NCI-H82 (cell line): ENCODE data around the gene HOXB3.

ENCODE experiments used
- DNase-seq: peaks from one replicate; lab custom pipeline; 2025; lab: John Stamatoyannopoulos, UW

HOXB3 gene

DNA sequence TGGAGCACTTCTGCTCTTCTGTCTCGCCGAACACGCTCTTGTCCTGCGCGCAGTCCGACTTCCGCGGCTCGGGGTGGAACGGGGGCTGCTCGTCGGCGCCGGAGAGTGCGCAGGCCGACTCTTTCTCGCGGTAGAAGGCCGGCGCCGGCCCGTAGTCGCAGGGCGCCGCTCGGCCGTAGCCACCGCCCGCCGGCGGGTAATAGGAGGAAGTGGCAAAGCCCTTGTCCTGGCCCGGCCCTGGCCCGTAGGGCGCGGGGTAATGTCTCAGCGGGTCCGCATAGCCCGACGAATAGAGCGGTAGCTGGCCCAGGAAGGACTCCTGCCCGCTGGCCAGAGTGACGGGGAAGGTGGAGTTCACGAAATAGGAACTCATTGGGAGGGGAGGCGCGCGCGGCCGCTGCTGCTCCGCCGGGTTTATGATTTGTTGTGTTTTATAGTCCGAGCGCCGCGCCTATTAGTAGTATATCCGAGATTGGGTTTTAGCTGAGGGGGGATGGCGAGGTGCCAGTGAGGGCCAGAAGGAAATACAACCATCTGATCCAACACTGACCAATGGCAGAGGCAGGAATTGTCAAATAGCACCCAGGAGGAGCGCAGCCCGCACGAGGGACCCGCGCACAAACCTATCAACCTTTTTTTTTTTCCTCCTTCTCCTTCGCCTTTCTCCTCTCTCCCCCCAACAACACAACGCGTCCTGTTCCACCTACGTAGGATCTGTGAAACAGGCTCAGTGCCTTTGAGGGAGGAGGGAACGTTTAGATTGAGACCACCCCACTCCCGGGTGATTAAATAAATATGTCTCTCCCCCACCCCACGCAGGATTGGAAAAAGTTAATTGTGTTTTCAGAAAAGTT, 8.0 kb upstream of the HOXB3 start:
- DNase-seq = no peak

DNA sequence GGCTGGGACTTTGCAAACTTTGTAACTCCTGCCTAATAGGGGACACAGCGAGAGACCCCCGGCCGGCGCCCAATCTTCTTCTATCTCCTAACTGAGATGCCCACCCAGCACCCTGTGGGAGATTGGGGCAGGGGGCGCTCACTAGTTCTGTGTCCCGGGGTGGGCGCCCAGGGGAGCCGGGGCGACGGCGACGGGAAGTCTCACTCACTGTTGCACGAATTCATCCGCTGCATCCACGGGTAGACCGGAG, 7.4 kb upstream of the HOXB3 start:
- no peak for DNase-seq

DNA sequence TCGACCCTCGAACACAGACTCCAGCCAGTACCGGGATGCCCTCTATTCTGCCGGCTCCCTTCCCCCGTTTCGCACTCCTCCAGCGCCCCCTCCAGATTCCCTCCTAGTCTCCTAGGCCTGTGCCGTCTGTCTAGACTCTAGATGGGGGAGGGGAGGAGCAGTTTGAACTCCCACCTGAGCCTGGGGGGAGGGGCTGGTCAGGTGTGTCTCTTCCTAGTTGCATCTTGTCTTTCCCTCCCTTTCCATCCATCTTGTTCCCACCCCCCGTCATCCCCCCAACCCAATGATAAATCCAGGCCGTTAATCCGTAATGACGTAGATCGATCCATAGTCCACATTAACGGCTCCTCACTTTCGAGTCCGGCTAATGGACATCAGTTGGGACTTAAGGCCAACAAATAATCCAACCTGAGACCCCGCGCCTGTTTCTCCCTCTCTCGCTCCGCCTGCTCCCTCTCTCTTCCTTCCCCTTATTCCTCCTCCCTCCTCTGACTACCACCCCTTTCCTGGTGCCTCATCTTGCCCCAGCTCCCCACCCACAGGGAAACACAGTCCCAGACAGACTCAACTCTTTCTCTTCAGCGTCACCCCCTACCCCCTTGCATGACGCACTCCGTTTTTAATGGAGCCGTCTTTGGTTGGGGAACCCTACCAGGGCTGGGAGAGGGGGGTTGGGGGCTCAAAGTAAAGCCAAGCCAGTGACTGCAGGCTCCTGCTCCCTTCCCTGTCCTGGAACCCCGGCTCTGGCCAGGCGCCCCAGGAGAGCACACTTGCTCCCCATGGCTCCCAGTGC, 6.9 kb upstream of the HOXB3 start:
- no peak for DNase-seq

DNA sequence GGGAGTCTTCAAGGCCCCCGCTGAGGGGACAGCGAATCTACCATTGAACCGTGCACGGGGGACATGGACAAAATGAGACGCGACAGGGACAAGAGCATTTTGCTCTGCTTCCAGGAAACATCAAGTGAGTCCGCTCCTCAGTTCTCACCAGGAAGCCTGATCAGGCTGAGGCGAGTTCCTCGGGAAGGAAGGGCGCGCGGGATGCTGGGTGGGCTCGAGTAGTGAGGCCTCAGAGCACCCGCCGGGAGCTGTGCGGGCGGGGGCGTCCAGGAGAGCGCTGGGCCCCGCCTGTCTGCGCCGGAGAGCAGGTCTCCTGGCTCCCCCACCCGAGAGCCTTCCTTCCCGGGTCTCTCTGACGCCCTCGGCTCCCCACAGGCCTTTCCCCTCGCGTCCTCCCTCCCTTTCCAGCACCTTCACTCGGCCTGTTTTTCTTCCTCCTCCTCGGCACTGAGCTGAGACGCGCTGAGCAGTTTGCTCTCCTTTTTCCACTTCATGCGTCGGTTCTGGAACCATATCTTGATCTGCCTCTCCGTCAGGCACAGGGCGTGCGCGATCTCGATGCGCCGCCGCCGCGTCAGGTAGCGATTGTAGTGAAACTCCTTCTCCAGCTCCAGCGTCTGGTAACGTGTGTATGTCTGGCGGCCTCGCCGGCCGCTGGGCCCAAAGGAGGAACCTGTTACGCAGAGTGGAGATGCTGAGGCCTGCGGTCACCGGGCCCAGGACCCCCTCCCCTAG, 6.1 kb upstream of the HOXB3 start:
- DNase-seq = no peak

DNA sequence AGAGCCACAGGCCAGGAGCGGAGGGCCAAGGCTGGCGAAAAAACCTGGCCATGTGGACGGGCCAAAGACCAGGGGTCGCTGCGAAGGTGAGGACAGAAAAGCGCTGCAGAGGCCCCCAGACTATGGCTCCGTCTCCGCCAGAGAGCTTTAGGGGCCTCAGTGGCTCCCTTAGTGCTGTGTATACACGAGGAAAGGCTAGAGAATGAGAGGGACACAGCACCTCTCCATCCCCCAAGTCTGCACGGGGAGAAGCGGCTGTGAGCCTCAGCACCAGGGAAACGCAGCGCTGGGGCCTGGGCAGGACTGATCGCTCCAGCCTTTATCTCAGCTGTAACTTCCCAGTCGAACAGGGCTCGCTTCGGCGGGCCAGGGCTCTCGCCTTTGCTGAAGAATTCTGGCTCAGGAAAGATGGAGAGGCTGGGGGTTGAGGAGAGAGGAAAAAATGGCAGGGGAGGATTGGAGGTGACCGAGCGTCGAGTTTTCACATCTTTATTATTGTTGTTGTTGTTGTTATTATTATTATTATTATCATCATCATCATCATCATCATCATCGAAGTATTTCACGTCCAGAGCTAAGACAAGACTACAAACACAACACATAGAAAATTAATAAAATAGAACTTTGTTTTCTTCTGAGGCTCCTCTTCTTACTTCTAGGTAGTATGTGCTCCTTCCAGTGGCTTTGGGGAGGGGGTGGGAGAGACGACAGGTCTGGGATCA, 5.4 kb upstream of the HOXB3 start:
- no peak for DNase-seq

DNA sequence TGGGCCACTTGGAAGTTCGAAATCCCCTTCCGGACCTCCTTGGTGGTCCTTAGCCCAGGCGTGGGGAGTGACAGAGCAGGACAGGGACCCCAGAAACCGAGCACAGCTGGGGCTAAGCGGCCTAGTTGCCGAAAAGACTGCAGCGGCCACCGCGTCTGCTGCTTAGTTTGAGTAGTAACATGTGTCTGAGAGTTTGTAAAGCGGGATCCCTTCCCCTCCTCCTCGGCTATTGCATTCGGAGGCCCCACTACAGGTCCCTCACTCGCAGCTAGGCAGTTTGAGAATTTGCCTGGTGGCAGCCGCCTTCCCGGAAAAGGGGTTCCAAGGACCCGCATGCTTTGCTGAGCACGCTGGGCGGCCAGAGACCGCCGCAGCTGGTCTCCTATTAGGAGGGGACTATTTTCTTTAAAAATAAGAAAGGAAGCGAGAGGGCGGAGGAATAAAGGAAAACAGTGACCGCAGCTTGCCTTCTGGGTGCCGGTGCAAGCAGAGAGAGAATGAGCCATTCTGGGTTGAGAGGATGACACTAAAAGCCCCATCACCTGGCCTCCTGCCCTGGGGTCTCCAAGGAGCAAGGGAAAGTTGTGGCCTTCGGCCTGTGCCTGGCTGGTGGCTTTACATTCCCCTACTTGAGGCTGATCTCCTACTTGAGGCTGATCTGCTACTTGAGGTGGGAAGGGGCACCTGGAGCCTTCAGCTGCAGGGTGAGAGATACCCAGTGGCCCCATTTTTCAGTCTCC, 4.7 kb upstream of the HOXB3 start:
- no peak for DNase-seq

DNA sequence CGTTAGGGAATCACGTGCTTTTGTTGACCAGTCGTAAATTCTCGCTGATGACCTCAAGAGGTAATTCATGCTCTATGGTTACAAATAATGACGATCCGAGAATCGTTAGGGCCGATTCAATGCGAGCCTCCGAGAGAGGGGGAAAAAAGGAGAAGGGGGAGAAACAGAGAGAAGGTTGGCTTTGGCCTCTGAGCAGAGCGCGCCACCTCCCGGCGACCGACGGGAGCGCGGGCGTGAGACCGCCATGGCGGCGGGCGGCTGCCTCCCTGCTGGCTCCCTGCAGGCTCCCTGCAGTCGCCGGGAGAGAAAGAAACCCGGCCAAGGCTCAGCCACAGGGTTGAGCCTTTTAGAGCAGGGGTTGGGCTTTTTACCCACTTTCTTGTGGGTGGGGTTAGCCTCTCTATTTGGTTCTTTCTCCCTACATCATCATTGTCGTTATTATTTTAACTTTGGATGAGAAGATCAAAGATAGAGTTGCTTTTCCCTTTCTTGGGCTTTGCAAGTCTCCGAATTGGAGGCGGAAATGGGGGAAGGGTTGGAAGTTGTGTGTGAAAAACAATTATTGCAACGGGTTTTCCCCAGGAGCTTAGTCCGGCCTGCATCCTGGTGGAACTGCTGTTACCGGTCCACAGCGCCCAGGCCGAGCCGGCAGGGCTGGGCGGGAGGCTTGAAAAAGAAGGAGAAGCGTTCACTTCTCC, 3.9 kb upstream of the HOXB3 start:
- peak; percentile 83 for DNase-seq

DNA sequence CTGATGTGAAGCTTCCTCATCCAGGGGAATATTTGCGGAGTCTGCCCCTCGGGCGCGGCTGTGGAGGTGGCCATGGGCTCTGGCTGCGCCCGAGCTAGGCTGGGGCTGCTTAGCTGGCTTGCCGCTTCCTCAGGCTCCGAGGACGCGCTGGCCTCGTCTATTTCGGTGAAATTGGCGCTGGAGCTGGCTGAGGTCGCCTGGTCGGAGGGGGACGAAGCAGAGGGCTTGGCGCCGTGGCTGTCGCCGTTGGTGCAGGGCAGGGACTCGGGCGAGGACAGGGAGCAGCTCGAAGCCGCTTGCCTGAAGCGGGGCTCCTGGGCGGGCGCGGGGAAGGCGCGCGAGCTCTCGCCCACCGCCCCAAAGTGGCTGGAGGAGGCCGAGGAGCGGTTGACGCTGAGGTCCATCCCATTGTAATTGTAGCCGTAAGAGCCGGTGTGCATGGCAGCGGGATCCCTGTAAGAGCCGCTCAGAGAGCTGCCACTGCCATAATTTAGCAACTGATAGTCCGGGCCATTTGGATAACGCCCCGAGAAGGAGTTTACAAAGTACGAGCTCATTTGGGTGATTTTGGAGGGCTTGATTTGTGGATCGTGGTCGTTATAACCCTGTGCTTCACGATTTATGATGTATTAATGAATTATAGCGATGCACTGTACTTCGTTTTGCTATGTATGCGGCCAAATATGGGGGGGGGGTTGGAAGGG, 3.2 kb upstream of the HOXB3 start, which contains the start of gene HOXB5:
HOXB5 (minus strand) TSS at position 654 of the 704 bp plus-strand sequence; CDS start at position 557, 97 bp downstream.
- DNase-seq = no peak

DNA sequence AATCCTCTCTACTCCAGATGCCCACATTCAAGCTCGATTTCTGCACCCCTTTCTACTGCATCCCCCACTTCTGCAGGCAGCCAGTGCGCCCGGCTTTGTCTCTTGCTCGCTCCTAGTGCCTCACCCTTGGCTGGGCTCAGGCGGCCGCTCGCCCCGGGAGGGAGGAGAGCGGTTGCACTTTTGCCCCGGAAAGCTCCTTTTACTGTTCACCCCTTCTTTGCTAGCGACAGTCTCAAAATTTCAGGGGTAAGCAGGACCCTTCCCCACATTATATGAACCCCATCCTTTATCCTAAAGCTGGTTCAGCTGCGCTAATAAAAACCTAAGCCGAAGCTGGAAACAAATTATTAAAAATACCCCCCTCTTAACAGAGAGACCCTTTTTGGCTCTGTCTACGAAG, 2.5 kb upstream of the HOXB3 start:
- DNase-seq = no peak

DNA sequence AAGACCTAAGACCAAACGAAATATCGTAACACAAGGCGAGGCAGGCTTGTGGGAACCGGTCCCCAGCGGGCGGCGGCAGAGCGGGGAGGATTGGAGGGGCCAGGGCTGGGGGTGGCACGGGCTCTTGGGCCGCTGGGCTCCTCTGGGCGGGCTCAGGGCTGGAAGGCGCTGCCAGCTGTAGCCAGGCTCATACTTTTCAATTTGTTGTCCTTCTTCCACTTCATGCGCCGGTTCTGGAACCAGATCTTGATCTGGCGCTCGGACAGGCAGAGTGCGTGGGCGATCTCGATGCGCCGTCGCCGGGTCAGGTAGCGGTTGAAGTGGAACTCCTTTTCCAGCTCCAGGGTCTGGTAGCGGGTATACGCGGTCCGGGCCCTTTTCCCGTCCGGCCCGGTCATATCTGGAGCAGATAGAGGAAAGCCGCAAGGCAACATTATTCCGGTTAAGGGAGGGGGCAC, 2.0 kb upstream of the HOXB3 start:
- DNase-seq = no peak

DNA sequence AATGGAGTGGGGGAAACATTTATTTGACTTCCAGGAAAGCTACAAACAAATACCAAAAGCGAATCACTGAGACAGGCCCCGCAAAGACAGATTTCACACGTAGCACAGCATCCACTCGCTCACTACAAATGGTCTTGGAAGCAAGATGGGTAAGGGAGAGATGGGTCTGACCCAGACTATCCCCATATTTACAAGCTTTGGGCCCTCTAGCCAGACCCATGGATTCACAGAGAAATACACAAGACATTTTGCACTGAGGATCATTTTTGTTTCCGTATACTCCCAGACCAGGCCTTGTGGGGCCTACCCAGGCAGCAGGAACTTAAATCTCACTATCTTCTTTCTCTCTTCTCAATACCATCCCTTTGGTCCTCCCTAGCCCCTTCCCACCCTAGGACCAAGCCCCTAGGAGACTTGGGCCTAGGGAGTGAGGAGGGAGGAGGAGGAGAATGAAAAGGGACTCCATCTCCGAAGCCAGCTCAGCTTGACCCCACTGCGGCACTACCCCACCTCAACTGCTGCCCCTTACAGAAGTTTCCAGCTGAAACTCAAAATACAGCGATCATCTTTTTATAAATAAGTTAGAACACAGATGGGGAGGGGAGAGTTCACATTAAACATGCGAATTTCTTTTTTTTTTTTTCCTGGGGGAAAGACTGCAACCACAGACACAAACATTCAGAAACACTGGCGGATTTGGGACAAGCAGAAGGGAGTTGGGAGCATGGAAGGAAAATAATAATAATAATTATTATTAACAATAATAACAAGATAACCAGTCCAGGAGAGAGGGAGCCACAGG, 1.4 kb upstream of the HOXB3 start:
- no peak for DNase-seq

DNA sequence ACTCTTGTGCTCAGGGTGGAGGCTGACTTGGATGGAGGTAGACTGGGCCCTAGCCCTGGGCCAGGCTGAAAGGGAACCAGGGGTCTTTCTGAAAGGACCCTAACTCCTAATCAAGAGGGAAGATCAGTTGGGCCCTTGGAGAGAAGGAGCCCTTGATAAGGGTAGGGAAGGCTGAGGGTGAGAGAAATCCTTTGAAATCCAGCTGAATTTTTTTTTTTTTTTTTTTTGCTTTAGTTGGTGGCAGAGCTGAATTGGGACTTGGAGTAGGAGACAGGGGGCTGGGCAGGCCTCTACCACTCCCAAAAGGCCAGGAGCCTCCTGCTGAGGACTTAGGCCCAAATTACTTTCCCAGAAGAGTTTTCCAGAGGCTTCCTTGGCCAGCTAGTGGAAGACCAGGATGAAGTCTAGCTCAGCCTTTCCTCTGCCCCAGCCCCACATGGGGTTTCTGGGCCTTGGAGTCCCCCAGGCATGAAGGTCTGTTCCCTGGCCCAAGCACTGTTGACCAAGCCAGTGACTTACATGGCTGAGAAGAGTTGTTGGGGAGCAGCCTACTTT, 643 bp upstream of the HOXB3 start:
- DNase-seq = no peak

DNA sequence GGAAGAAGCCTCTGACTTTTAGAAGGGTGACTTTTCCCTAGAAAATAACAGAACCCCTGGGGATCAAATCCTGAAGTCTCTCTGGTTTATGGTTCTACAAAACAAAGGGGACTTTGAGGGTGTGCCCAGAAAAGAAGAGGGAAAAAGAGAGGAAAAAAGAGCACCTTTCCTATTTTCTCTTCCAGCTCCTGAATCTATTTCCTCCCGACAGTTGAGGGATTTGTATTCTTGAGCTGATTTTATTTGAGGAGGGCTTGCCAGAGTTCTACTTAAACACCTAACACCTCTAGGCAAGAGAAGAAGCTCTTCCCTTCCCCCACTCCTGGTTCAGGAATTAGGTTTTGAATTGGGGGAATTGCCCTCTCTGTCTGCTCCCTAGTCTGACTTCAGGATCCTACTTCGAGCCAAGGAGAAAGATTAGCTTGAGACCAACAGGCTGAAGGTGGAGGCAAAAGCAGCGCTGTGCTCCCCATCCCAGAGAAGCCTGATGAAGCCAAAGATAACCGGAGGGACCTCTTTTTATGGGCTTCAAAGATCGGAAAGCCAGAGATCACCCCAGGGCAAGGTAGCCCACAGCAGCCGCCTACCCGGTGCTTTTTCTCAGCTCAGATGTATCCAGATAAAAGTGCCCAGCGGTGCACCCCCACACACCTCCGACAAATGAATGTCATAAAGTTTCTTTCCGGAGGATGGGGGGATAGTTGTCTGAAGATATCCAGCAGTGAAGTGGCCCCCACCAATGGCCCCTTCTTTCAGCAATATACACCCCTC, 796 bp downstream of the HOXB3 start:
- no peak for DNase-seq

DNA sequence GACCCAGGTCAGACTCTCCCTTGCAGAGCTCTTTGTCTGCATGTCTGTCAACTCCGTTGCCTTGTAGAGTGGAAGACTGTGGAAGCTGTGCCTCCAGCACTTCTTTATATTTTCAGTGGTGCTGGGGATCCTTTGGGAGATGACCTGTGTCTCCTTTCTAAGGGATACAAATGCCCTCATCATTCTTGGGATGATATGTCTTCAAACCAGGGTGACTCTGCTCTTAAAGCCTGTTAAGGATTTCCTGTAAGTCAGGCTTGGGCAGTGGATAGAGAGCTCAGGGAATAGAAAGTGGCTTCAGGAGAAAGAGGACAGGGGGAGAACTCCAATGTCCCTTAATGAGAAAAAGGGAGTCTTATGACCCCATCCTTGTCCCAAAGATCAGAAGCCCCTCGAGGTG, 1.5 kb downstream of the HOXB3 start:
- no peak for DNase-seq

DNA sequence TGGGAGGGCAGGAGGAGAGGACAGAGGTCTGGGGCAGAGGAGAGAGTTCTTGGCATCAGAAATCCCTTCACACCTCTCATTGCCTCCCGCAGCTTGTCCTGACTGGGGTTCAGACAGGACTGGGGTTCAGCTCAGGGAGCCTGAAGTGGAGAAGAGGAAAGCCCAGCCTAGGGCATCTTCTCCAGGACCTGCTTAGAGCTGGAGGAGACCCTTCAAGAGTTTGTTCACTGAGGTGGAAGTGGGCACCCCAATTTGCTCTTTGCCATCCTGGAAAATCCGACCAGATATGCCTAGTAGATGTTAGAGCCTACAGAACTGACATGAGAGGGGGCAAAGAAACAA, 2.0 kb downstream of the HOXB3 start:
- no peak for DNase-seq

DNA sequence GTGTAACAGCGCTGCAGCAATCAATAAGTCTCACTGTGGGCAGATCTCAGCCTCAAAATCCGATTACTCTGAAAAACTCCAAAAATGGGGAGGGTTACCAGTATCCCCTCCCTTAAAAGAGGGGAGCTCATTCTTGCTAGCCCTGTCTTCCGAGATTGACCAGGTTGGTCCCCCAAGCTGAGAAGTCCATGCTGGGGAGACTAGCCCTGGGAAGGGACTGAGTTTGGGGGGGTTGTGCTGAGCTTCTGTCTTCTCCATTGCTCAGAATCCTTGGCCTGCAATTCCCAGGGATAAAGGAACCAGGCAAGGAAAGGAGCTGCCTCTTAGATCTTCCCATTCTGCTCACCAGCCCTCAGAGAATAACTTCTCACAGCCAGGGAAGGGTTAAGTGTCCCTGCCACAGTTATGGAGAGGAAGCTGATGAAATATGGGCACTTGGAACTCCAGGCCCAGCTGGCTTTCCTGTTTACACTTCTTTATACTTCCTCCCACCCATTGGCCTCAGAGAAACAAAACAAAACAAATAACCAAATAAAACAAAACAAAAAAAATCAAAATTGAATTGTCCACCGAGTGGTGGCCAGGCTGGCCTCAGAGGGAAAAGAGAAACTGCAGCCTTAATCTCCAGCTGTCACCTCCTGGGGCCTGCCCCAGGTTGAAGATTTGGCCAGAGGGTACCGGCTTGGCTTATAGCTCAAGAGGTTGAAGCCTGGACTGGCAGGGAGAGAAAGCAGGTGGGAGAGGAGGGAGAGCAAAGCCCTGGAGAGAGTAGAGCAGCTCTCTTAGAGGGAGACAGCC, 2.6 kb downstream of the HOXB3 start:
- DNase-seq = no peak
